CD14-positive monocyte (primary cell): ENCODE data around the gene DDO. TPM values are rescaled to one million over a fixed set of nuclear protein-coding genes. Genes with fewer than 3 reads are reported as not detected.

Experiments used
- DNase-seq, 3 donors: peaks; one replicate each; pipeline ENCODE4 v3.0.0-alpha.2; 2011 to 2022
- H2AFZ ChIP-seq: 2 replicates; pipeline ENCODE4 v1.6.0; 2012; ENCODE audit warnings: mild to moderate bottlenecking, low read depth, low read length, inconsistent platforms; ENCODE audit not compliant: insufficient read depth, poor library complexity, severe bottlenecking
- H3K27ac ChIP-seq, 2 donors: 1 replicate in 1 of 2; 2 replicates in 1 of 2; pipeline ENCODE4 v1.5.1; 2012 to 2013; ENCODE audit warnings: low read length in 2 of 2, control low read depth in 1 of 2, inconsistent platforms in 1 of 2, low read depth in 1 of 2, mild to moderate bottlenecking in 1 of 2
- H3K27me3 ChIP-seq, 2 donors: one replicate each; pipeline versions ENCODE4 v1.6.0 to v1.6.1; 2011 to 2013; ENCODE audit warnings: low read length in 2 of 2; ENCODE audit not compliant: control insufficient read depth in 2 of 2, insufficient read depth in 2 of 2
- H3K36me3 ChIP-seq, 2 donors: replicated peaks in 1 of 2; 1 replicate in 1 of 2; 2 replicates in 1 of 2; pipeline versions ENCODE4 v1.5.1 to v1.6.1; 2012 to 2013; ENCODE audit warnings: low read length in 2 of 2, control low read depth in 1 of 2, inconsistent platforms in 1 of 2, mild to moderate bottlenecking in 1 of 2; ENCODE audit not compliant: insufficient read depth in 2 of 2, control insufficient read depth in 1 of 2
- H3K4me1 ChIP-seq, 2 donors: 1 replicate in 1 of 2; 2 replicates in 1 of 2; pipeline versions ENCODE4 v1.5.1 to v1.6.1; 2012 to 2013; ENCODE audit warnings: low read length in 2 of 2, control low read depth in 1 of 2, inconsistent platforms in 1 of 2, mild to moderate bottlenecking in 1 of 2, moderate library complexity in 1 of 2; ENCODE audit not compliant: insufficient read depth in 2 of 2, control insufficient read depth in 1 of 2
- H3K4me2 ChIP-seq: replicated peaks from 2 replicates; pipeline ENCODE3; 2012; ENCODE audit warnings: low read length, moderate library complexity, mild to moderate bottlenecking; ENCODE audit not compliant: poor library complexity, severe bottlenecking; ENCODE audit errors: extremely low read depth
- H3K4me3 ChIP-seq, 3 experiments: fragments of 200-600 bp in 1 of 3; sonication (generic) in 1 of 3; replicated peaks in 1 of 3; 1 replicate in 2 of 3; 2 replicates in 1 of 3; pipeline ENCODE4 v1.5.1; 2011 to 2013; ENCODE audit warnings: low read length in 3 of 3, mild to moderate bottlenecking in 3 of 3, control low read depth in 2 of 3, low read depth in 2 of 3, inconsistent platforms in 1 of 3, moderate library complexity in 1 of 3
- H3K79me2 ChIP-seq: 2 replicates; pipeline ENCODE4 v1.6.0; 2012; ENCODE audit warnings: mild to moderate bottlenecking, control low read depth, inconsistent platforms, low read length, moderate library complexity; ENCODE audit not compliant: insufficient read depth
- H3K9ac ChIP-seq: 2 replicates; pipeline ENCODE4 v1.6.0; 2017; ENCODE audit warnings: low read length, mild to moderate bottlenecking; ENCODE audit not compliant: insufficient read depth, poor library complexity, severe bottlenecking
- H3K9me3 ChIP-seq, 2 donors: replicated peaks in 1 of 2; 1 replicate in 1 of 2; 2 replicates in 1 of 2; pipeline versions ENCODE4 v1.5.1 to v1.6.1; 2012 to 2013; ENCODE audit warnings: low read length in 2 of 2, control low read depth in 1 of 2; ENCODE audit not compliant: control insufficient read depth in 1 of 2, insufficient read depth in 1 of 2
- H4K20me1 ChIP-seq: 2 replicates; pipeline ENCODE4 v1.6.0; 2012; ENCODE audit warnings: mild to moderate bottlenecking, low read length, control low read depth, moderate library complexity; ENCODE audit not compliant: insufficient read depth
- H3K27ac Mint-ChIP-seq, 7 donors: one replicate each; pipeline ENCODE4 v1.8.0; 2020; ENCODE audit warnings: mild to moderate bottlenecking in 7 of 7, mixed read lengths in 7 of 7, moderate library complexity in 6 of 7, inconsistent platforms in 2 of 7
- H3K27me3 Mint-ChIP-seq, 3 donors: one replicate each; pipeline ENCODE4 v1.8.0; 2021 to 2022; ENCODE audit warnings: low read depth in 3 of 3, mild to moderate bottlenecking in 3 of 3, mixed read lengths in 3 of 3, moderate library complexity in 3 of 3, inconsistent platforms in 1 of 3
- H3K36me3 Mint-ChIP-seq, 2 donors: one replicate each; pipeline ENCODE4 v1.8.0; 2020; ENCODE audit warnings: mixed read lengths in 2 of 2, inconsistent platforms in 1 of 2, mild to moderate bottlenecking in 1 of 2
- H3K4me1 Mint-ChIP-seq: one replicate; pipeline ENCODE4 v1.8.0; 2020; ENCODE audit warnings: mild to moderate bottlenecking, mixed read lengths
- H3K4me3 Mint-ChIP-seq, 2 donors: one replicate each; pipeline ENCODE4 v1.8.0; 2020; ENCODE audit warnings: mild to moderate bottlenecking in 2 of 2, mixed read lengths in 2 of 2, moderate library complexity in 1 of 2
- H3K9me3 Mint-ChIP-seq, 7 donors: one replicate each; pipeline ENCODE4 v1.8.0; 2020 to 2022; ENCODE audit warnings: mixed read lengths in 7 of 7, mild to moderate bottlenecking in 6 of 7, moderate library complexity in 6 of 7, inconsistent platforms in 2 of 7
- WGBS: methylation state at CpG from one replicate; pipeline ENCODE4 v1.1.5; 2013; ENCODE audit warnings: missing lambda C conversion rate; ENCODE audit not compliant: insufficient coverage; 5-methylcytosine and 5-hydroxymethylcytosine counted together
- intact Hi-C, 2 donors: fragments of 100-400 bp; cut with micrococcal nuclease; formaldehyde crosslinking; loops; one replicate each; pipeline versions ENCODE4 v1.15.0 to v1.15.1; 2023
- polyA plus RNA-seq, 3 donors: library from polyadenylated mRNA; depleted of rRNA in 1 of 3; unstranded in 2 of 3; stranded (reverse) in 1 of 3; fragments of 300-500 nt in 2 of 3; fragments of >200 nt in 1 of 3; fragmentation: Illumina TruSeq in 2 of 3; gene quantifications; 1 replicate in 2 of 3; 2 replicates in 1 of 3; pipeline ENCODE4 v1.2.3, GENCODE V29; 2012 to 2021
- TF ChIP-seq, protein P1 (sequence below): fragments of 200-600 bp; IDR thresholded peaks from one replicate; pipeline ENCODE4 v1.8.0; 2022; ENCODE audit warnings: antibody characterized with exemption, mild to moderate bottlenecking

DDO gene
- polyA plus RNA-seq, 3 donors, result 0.24 to 2.2 (median 0.95) TPM

DNA sequence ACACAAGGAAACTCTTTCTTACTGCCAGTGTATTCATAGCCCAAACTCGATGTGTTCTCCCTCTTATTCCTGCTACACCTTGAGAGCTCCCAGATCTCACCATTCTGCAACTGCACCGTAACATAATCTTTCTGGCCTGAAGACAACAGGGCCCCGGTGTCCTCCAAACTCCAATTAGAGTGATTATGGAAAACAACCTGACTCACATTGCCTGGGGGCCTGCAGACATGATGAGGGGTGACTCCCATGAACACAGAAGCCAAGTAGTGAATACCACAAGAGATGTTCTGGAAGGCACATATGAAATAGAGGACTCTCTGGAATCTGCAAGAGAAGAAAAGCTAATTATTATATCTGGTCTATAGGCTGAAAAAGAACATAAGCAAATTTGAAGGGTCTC, 41.3 kb upstream of the DDO start:
- Histone ChIP-seq H3K4me2 (no peak overlapping the region), H3K36me3 (peaks cover 13 to 24% of the 10 kb centered on the region in 2 donors), H3K27ac (no peak overlapping the region), H3K27me3 (no peaks in the 10 kb centered on the region), H4K20me1 (no peaks in the 10 kb centered on the region), H2AFZ (no peak overlapping the region), H3K9me3 (peaks cover 7 to 14% of the 10 kb centered on the region in 2 donors), H3K4me3 (no peak overlapping the region), H3K4me1 (no peaks in the 10 kb centered on the region), H3K9ac (no peak overlapping the region), H3K79me2 (peaks cover 51% of the 10 kb centered on the region)
- Mint-ChIP-seq H3K4me1 (peaks cover 3% of the 10 kb centered on the region), H3K27me3 (peaks cover 0 to 1% (median 0%) of the 10 kb centered on the region in 3 donors), H3K36me3 (peaks cover 25 to 27% of the 10 kb centered on the region in 2 donors), H3K4me3 (no peak overlapping the region), H3K27ac (peak overlapping the region in 1 of 7 donors; percentile 4), H3K9me3 (peaks cover 5 to 12% (median 10%) of the 10 kb centered on the region in 7 donors)
- TF ChIP-seq, protein P1, sequence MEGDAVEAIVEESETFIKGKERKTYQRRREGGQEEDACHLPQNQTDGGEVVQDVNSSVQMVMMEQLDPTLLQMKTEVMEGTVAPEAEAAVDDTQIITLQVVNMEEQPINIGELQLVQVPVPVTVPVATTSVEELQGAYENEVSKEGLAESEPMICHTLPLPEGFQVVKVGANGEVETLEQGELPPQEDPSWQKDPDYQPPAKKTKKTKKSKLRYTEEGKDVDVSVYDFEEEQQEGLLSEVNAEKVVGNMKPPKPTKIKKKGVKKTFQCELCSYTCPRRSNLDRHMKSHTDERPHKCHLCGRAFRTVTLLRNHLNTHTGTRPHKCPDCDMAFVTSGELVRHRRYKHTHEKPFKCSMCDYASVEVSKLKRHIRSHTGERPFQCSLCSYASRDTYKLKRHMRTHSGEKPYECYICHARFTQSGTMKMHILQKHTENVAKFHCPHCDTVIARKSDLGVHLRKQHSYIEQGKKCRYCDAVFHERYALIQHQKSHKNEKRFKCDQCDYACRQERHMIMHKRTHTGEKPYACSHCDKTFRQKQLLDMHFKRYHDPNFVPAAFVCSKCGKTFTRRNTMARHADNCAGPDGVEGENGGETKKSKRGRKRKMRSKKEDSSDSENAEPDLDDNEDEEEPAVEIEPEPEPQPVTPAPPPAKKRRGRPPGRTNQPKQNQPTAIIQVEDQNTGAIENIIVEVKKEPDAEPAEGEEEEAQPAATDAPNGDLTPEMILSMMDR, result no peak
- intact Hi-C loops, result no loop called here
- 89% methylated on average over 1 of the region's 3 CpGs for WGBS
- DNase-seq, result no peak

DNA sequence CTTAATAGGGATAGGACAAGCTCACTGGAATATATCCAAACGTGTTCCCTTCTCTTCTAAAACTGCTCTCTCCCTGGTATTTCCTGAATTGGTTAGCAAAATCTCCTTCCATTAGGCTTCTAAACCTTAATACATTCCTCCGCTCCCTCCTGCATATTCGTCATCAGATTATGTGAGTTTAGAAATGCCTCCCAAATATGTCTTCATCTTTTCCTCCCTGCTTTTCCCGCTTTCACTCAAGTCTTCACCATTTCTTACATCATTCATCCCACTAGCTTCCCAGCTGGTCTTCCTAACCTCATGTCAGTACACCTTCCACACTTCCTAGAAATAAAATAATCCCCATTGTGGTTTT, 34.1 kb upstream of the DDO start:
- H2AFZ ChIP-seq, result no peak overlapping the region
- peaks cover 15 to 22% of the 10 kb centered on the region in 2 donors for H3K36me3 Mint-ChIP-seq
- intact Hi-C loops, result no loop called here
- H3K9me3 ChIP-seq, result no peaks in the 10 kb centered on the region
- no peak overlapping the region for H3K4me3 Mint-ChIP-seq
- H3K4me1 ChIP-seq, result peaks cover 27 to 32% of the 10 kb centered on the region in 2 donors
- H3K27me3 ChIP-seq, result no peaks in the 10 kb centered on the region
- no peak overlapping the region for H3K4me3 ChIP-seq
- H3K4me1 Mint-ChIP-seq, result peaks cover 17% of the 10 kb centered on the region
- H3K9me3 Mint-ChIP-seq, result peaks cover 0 to 4% (median 0%) of the 10 kb centered on the region in 7 donors
- H3K9ac ChIP-seq, result no peak overlapping the region
- TF ChIP-seq, protein P1, result no peak
- no peaks in the 10 kb centered on the region for H3K27me3 Mint-ChIP-seq
- no peaks in the 10 kb centered on the region for H4K20me1 ChIP-seq
- no peak overlapping the region for H3K4me2 ChIP-seq
- peaks cover 11% of the 10 kb centered on the region in 2 donors for H3K36me3 ChIP-seq
- H3K79me2 ChIP-seq, result peaks cover 3% of the 10 kb centered on the region
- WGBS, result 83% methylated on average over 2 of the region's 4 CpGs
- no peak overlapping the region for H3K27ac Mint-ChIP-seq
- DNase-seq, result no peak
- H3K27ac ChIP-seq, result no peak overlapping the region
